H9 (cell line): ENCODE data around the gene LYST. TPM values are rescaled to one million over a fixed set of nuclear protein-coding genes. Genes with fewer than 3 reads are reported as not detected.

Experiments used
- DNase-seq: peaks from one replicate; pipeline ENCODE4 v3.0.0-alpha.2; 2017
- H2AFZ ChIP-seq: one replicate; pipeline ENCODE4 v1.6.1; 2013; ENCODE audit warnings: mild to moderate bottlenecking, low read length, control low read depth, moderate library complexity
- H2AK5ac ChIP-seq: 2 replicates; pipeline ENCODE4 v1.6.1; 2013; ENCODE audit warnings: low read length, control low read depth, mixed read lengths; ENCODE audit not compliant: insufficient read length
- H2BK120ac ChIP-seq: one replicate; pipeline ENCODE4 v1.6.1; 2013; ENCODE audit warnings: low read depth, mild to moderate bottlenecking, low read length, control low read depth, inconsistent platforms; ENCODE audit not compliant: poor library complexity, severe bottlenecking
- H2BK12ac ChIP-seq: 2 replicates; pipeline ENCODE4 v1.6.1; 2013; ENCODE audit warnings: low read length, control low read depth, mixed read lengths, low read depth; ENCODE audit not compliant: insufficient read length
- H2BK15ac ChIP-seq: 2 replicates; pipeline ENCODE4 v1.6.1; 2013; ENCODE audit warnings: low read depth, low read length, control low read depth
- H2BK20ac ChIP-seq: one replicate; pipeline ENCODE4 v1.6.1; 2013; ENCODE audit warnings: low read depth, mild to moderate bottlenecking, low read length, control low read depth, inconsistent platforms; ENCODE audit not compliant: poor library complexity, severe bottlenecking
- H2BK5ac ChIP-seq: 2 replicates; pipeline ENCODE4 v1.6.1; 2013; ENCODE audit warnings: low read length, control low read depth, mixed read lengths; ENCODE audit not compliant: insufficient read length
- H3K14ac ChIP-seq: 2 replicates; pipeline ENCODE4 v1.6.1; 2013; ENCODE audit warnings: low read length, control low read depth; ENCODE audit not compliant: insufficient read depth
- H3K18ac ChIP-seq: 2 replicates; pipeline ENCODE4 v1.6.1; 2013; ENCODE audit warnings: low read depth, mild to moderate bottlenecking, mixed read lengths, low read length, control low read depth; ENCODE audit not compliant: insufficient read length
- H3K23ac ChIP-seq: 2 replicates; pipeline ENCODE4 v1.6.1; 2013; ENCODE audit warnings: low read length, control low read depth, mixed read lengths, low read depth; ENCODE audit not compliant: insufficient read length
- H3K23me2 ChIP-seq: 2 replicates; pipeline ENCODE4 v1.6.1; 2013; ENCODE audit warnings: low read depth, mild to moderate bottlenecking, mixed read lengths, low read length, control low read depth; ENCODE audit not compliant: insufficient read length, poor library complexity, severe bottlenecking
- H3K27ac ChIP-seq: 2 replicates; pipeline ENCODE4 v1.5.1; 2013; ENCODE audit warnings: low read length, control low read depth, mixed read lengths, low read depth; ENCODE audit not compliant: insufficient read length
- H3K27me3 ChIP-seq: 2 replicates; pipeline ENCODE4 v1.6.1; 2013; ENCODE audit warnings: low read length, control low read depth, inconsistent platforms; ENCODE audit not compliant: insufficient read depth
- H3K4ac ChIP-seq: 2 replicates; pipeline ENCODE4 v1.6.1; 2013; ENCODE audit warnings: low read depth, mild to moderate bottlenecking, control low read depth, inconsistent platforms, low read length, moderate library complexity
- H3K4me1 ChIP-seq: 2 replicates; pipeline ENCODE4 v1.6.1; 2013; ENCODE audit warnings: low read length, control low read depth, inconsistent platforms; ENCODE audit not compliant: insufficient read depth
- H3K4me2 ChIP-seq: 2 replicates; pipeline ENCODE4 v1.6.1; 2013; ENCODE audit warnings: low read length, control low read depth, mixed read lengths; ENCODE audit not compliant: insufficient read length, insufficient read depth
- H3K56ac ChIP-seq: 2 replicates; pipeline ENCODE4 v1.6.1; 2013; ENCODE audit warnings: low read depth, mild to moderate bottlenecking, mixed read lengths, low read length, control low read depth; ENCODE audit not compliant: insufficient read length
- H3K79me1 ChIP-seq: 2 replicates; pipeline ENCODE4 v1.6.1; 2013; ENCODE audit warnings: low read depth, mild to moderate bottlenecking, moderate library complexity, low read length, control low read depth, inconsistent platforms; ENCODE audit not compliant: insufficient read depth, poor library complexity, severe bottlenecking
- H3K79me2 ChIP-seq: 2 replicates; pipeline ENCODE4 v1.6.1; 2013; ENCODE audit warnings: low read length, control low read depth, inconsistent platforms; ENCODE audit not compliant: insufficient read depth
- H3K9ac ChIP-seq: 2 replicates; pipeline ENCODE4 v1.6.1; 2013; ENCODE audit warnings: low read length, control low read depth, mixed read lengths; ENCODE audit not compliant: insufficient read length; ENCODE audit errors: extremely low read depth
- H3K9me3 ChIP-seq: one replicate; pipeline ENCODE4 v1.6.1; 2013; ENCODE audit warnings: low read depth, low read length, inconsistent platforms; ENCODE audit not compliant: control insufficient read depth
- H3T11ph ChIP-seq: one replicate; pipeline ENCODE4 v1.6.1; 2013; ENCODE audit warnings: mild to moderate bottlenecking, low read length, control low read depth, inconsistent platforms
- H4K20me1 ChIP-seq: one replicate; pipeline ENCODE4 v1.6.1; 2013; ENCODE audit not compliant: control insufficient read depth, insufficient read length, insufficient read depth
- H4K5ac ChIP-seq: 2 replicates; pipeline ENCODE4 v1.6.1; 2013; ENCODE audit warnings: low read depth, mild to moderate bottlenecking, mixed read lengths, low read length, control low read depth; ENCODE audit not compliant: insufficient read length
- H4K8ac ChIP-seq: replicated peaks from 2 replicates; pipeline ENCODE4 v1.6.1; 2013; ENCODE audit warnings: low read length, control low read depth, mixed read lengths, low read depth; ENCODE audit not compliant: insufficient read length
- H4K91ac ChIP-seq: 2 replicates; pipeline ENCODE4 v1.6.1; 2013; ENCODE audit warnings: low read depth, mild to moderate bottlenecking, moderate library complexity, mixed read lengths, low read length, control low read depth; ENCODE audit not compliant: insufficient read length
- H3K27ac Mint-ChIP-seq, 3 experiments: 2 replicates in 2 of 3; 3 replicates in 1 of 3; pipeline ENCODE4 v1.8.0; 2020 to 2021; ENCODE audit warnings: mixed read lengths in 3 of 3, mild to moderate bottlenecking in 1 of 3, moderate library complexity in 1 of 3
- H3K27me3 Mint-ChIP-seq: 2 replicates; pipeline ENCODE4 v1.8.0; 2021; ENCODE audit warnings: low read depth, mild to moderate bottlenecking, moderate library complexity, mixed read lengths
- H3K36me3 Mint-ChIP-seq, 3 experiments: 2 replicates in 2 of 3; 3 replicates in 1 of 3; pipeline ENCODE4 v1.8.0; 2020 to 2021; ENCODE audit warnings: low read depth in 3 of 3, mixed read lengths in 3 of 3; ENCODE audit not compliant: insufficient read depth in 1 of 3
- H3K4me1 Mint-ChIP-seq, 2 experiments: 2 replicates each; pipeline ENCODE4 v1.8.0; 2020; ENCODE audit warnings: mixed read lengths in 2 of 2
- H3K4me3 Mint-ChIP-seq, 2 experiments: 2 replicates in 1 of 2; 3 replicates in 1 of 2; pipeline ENCODE4 v1.8.0; 2020 to 2021; ENCODE audit warnings: mild to moderate bottlenecking in 2 of 2, mixed read lengths in 2 of 2, moderate library complexity in 1 of 2
- H3K9me3 Mint-ChIP-seq, 2 experiments: 2 replicates in 1 of 2; 3 replicates in 1 of 2; pipeline ENCODE4 v1.8.0; 2020; ENCODE audit warnings: mild to moderate bottlenecking in 2 of 2, mixed read lengths in 2 of 2, moderate library complexity in 1 of 2
- WGBS: extraction: QIAGEN DNeasy Blood & Tissue Kit; methylation state at CpG from one replicate; pipeline ENCODE4 v1.1.7; 2013; ENCODE audit warnings: missing lambda C conversion rate, low lambda C conversion rate, mixed read lengths; ENCODE audit not compliant: insufficient read length; ENCODE audit errors: extremely low coverage; 5-methylcytosine and 5-hydroxymethylcytosine counted together
- total RNA-seq: library from RNA; stranded (reverse); gene quantifications from 2 replicates; pipeline ENCODE4 v1.2.1, GENCODE V29; 2021
- TF ChIP-seq, protein P1 (sequence below): fragments of 200-600 bp; sonication (generic); conservative IDR thresholded peaks from 3 replicates; pipeline ENCODE4 v1.8.0; 2021; ENCODE audit warnings: antibody characterized with exemption, mild to moderate bottlenecking

The LYST gene
- total RNA-seq, 1 experiment from 2014 or later, result 0.13 TPM

DNA sequence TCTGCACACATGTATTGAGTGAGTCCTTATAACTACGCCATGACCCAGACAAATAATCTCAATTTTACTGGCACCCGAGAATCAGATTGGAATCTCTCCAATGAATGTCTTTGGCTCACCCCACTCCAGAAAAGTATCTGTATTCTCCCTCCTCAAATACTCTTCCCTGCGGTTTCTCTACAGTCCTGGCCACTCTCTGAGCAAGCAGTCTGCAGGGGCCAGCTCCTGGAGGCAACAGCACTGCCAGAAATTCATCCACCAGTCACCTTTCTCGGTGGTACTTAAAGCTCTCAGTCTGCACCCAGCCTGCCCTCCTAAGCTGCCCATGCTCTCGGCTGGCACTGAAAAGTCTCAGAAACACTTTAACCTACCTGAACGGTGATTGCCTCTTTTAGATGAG, 16.1 kb upstream of the LYST start:
- no peak overlapping the region for H2AK5ac ChIP-seq
- H2AFZ ChIP-seq, result no peak overlapping the region
- Mint-ChIP-seq H3K27me3 (peaks cover 2% of the 10 kb centered on the region), H3K4me3 (no peak overlapping the region), H3K27ac (no peak overlapping the region), H3K36me3 (no peaks in the 10 kb centered on the region), H3K4me1 (no peaks in the 10 kb centered on the region), H3K9me3 (no peaks in the 10 kb centered on the region)
- no peak overlapping the region for H3K27ac ChIP-seq
- H3K9ac ChIP-seq, result no peak overlapping the region
- no peaks in the 10 kb centered on the region for H3K27me3 ChIP-seq
- no peak overlapping the region for H4K5ac ChIP-seq
- H3K9me3 ChIP-seq, result no peaks in the 10 kb centered on the region
- H3K23me2 ChIP-seq, result no peaks in the 10 kb centered on the region
- H2BK20ac ChIP-seq, result no peak overlapping the region
- no peaks in the 10 kb centered on the region for H4K20me1 ChIP-seq
- no peak overlapping the region for H3K4ac ChIP-seq
- H3K79me2 ChIP-seq, result no peaks in the 10 kb centered on the region
- H3K14ac ChIP-seq, result no peak overlapping the region
- TF ChIP-seq, protein P1, sequence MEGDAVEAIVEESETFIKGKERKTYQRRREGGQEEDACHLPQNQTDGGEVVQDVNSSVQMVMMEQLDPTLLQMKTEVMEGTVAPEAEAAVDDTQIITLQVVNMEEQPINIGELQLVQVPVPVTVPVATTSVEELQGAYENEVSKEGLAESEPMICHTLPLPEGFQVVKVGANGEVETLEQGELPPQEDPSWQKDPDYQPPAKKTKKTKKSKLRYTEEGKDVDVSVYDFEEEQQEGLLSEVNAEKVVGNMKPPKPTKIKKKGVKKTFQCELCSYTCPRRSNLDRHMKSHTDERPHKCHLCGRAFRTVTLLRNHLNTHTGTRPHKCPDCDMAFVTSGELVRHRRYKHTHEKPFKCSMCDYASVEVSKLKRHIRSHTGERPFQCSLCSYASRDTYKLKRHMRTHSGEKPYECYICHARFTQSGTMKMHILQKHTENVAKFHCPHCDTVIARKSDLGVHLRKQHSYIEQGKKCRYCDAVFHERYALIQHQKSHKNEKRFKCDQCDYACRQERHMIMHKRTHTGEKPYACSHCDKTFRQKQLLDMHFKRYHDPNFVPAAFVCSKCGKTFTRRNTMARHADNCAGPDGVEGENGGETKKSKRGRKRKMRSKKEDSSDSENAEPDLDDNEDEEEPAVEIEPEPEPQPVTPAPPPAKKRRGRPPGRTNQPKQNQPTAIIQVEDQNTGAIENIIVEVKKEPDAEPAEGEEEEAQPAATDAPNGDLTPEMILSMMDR, result no peak
- H4K8ac ChIP-seq, result no peak overlapping the region
- H3K4me2 ChIP-seq, result no peak overlapping the region
- H4K91ac ChIP-seq, result no peak overlapping the region
- H3K56ac ChIP-seq, result no peak overlapping the region
- no peak overlapping the region for H3K23ac ChIP-seq
- H3T11ph ChIP-seq, result no peak overlapping the region
- H3K18ac ChIP-seq, result no peak overlapping the region
- H3K4me1 ChIP-seq, result no peaks in the 10 kb centered on the region
- no peak overlapping the region for H2BK5ac ChIP-seq
- WGBS, result no CpG with 5 or more reads among the region's 6 CpGs
- H2BK12ac ChIP-seq, result no peak overlapping the region
- H3K79me1 ChIP-seq, result no peaks in the 10 kb centered on the region
- DNase-seq, result no peak
- no peak overlapping the region for H2BK120ac ChIP-seq
- H2BK15ac ChIP-seq, result no peak overlapping the region
